SHP77 (cell line): ENCODE measurements around the gene ALX3.
A peak's percentile ranks its signal among the peaks of the same experiment; 100 is the strongest.

Experiments used
- DNase-seq, 2 experiments: peaks; one replicate each; lab custom pipeline; 2025; lab: John Stamatoyannopoulos, UW

ALX3 gene

DNA sequence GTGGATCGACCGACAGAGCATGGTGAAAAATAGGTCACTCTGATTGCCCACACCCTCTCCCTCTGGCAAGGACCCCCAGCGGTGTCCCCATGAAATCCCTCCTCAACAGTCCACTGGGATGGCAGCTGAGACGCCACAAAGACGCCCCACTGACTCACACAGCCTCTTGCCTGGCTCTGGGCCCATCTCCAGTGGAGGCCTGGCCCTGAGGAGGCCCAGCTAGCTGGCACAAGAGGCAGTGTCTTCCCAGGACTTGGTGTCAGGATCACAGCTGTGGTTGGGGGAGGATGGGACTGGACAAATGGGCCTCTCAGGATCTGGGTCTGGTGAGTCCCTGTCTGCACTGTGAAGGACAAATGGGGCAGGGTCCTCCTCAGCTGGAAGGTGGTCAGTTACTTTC, 4.6 kb downstream of the ALX3 start:
- no peak for DNase-seq

DNA sequence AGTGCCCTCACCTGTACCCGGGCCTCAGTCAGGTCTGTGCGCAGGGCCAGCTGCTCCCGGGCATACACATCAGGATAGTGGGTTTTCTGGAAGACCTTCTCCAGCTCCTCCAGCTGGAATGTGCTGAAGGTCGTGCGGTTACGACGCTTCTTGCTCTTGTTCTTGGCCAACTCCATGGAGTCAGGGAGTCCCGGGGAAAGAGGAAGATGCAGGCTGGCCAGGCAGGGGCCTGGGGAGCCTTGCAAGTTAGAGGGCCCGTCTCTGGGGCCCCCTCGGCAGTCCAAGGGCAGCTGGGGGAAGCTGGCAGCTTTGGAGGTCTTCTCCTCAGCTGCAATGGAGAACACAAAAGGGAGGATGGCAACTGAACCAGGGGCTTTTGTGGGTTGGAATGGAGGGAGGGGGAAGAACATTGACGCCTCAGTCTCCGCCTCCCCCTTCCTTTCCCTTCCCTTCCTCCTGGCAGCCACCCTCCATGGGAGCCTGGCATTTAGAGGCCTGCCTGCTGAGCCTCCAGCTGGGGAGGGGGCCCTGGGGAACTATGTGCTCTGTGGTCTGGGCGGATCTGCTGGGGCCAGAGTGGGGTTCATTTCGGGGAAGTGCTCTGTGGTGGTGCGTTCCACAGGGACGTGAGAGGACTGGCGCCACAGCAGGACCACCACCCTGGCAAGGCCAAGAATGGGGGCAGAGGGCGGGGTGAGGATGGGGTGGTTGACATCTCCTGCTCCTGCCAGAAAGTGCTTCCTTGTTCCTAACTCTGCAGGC, 5.7 kb downstream of the ALX3 start:
- DNase-seq = no peak

DNA sequence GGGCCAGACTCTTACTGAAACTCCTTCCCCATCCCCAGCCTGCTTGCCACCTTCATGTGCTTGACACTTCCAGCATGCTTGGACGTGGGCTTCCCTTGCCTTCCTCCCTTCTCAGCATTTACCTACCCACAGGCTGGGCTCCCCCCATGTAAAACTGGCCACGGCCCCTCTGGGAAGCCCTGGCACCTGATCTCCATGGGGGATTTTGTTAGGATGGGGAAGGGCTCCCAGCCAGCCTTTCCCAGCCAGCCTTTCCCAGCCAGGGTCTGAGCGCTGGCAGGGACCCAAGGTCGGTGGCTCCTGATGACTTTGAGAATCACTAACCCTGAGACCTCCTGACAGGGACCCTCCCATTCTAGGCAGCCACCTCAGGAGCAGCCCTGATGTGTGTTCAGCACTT, 6.7 kb downstream of the ALX3 start:
- no peak for DNase-seq

DNA sequence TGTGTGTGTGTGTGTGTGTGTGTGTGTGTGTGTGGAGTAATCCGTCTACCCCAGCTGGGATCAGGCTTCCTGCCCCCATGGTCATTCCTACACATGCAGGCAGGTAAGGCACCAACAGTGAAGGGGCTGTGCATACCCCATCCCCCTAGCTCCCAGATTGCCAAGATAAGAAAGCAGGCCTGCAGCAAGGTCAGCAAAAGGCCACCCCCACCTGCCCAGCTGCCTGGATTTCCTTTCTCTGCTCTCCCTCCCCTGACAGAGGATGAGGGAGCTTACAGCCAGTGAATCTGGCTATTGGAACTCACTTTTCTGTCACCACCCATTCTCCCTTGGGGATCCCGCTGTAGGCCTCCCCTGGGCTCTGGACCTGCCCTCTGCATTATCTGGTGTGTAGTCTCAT, 7.9 kb downstream of the ALX3 start:
- DNase-seq = no peak

DNA sequence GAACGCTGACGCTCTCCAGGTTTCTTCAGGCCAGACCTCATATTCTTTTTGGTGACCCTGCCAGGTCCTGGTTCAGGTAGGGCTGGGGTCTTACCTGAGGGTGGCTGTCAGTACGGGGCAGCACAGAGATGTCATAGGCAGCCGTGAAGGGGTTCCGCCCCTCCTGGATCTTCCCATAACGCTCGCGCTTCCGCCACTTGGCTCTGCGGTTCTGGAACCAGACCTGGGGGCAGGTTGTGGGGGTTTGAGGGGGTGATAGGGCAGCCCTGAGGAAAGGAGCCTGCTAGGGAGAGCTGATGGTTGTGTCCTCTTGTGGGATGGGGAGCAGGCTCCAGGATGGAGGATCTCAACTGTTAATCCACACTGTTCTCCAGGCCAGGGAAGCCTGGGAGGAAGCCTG, 9.1 kb downstream of the ALX3 start:
- no peak for DNase-seq

DNA sequence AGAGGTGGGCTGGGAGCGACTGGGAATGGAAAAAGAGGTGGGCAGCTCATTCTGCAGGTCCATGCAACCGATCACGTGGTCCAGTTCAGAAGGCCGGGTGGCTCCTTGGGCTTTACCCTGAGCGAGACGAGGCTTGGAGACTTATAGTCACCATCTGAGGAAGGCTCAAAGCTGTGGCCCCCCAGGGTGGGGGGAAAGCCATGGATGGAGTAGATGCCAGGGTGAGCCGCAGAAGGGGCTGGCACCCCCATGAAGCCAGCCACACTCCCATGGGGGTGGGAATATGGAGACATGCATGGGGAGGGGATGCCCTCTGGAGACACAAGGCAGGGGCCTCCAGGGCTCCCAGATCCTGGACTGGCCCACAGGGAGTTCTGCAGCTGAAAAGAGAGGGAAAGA, 9.8 kb downstream of the ALX3 start:
- DNase-seq = no peak

DNA sequence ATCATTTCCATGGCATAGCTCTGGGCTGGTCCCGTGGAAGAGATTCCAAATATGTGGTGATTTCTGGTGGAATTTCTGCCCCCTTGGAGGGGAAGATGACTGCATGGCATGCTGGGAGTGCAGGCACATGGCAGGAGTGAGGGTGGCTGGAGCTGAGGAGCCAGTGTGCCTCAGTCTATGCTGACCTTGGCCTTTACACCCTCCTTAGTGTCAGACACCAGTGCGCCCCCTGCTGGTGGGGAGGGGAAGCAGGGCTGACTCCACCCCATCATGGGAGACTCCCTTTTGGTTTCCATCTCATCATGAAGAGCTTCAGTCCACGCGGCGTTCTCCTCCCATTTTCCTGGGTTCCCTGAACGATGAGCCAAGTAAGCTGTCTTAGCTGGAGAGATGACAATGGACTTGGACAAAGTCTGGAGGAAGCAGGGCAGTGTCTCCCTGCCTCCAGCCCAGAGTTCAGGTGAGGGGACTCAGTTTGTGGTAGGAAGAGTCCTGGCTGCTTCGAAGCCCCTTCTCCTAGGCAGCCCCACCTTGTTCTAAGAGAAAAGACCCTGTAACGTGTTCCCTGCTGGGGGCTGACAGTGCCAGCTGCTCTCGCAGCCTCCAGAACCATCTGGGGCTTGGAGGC, 10.3 kb downstream of the ALX3 start:
- peak in 1 of 2 experiments; percentile 20 for DNase-seq

DNA sequence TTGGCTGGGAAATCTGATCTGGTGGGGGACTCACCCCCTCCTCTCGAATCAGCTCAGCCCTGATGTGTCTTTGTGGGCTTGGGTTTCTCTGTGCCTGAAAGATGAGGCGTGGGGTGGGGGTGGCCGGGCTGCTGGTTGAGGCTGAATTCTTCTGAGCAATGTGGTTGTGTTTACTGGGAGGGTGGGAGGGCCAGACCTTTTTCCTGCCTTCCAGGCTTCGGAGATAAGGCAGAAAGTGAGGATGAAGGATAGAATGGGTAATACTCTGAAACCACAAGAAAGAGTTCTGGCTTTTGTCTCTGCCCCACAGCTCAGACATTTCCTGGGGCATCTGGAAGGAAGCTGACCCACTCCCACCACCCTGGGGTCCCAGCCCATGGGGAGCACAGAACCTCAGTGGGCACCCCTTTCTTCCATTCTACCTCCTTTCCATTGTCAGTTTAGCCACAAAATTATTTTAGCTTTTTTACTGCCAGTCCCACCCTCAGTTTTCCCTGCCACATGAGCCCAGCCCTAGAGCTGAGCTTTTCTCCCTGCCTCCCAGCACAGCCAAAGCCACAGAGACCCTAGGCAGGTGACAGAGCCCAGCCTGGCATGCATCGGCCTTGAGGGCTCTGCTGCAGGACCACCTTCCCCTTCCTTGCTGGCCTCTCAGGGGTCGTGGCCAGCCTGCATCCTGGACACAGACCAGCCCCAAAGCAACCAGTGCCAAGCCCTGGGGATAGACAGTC, 11.2 kb downstream of the ALX3 start:
- no peak for DNase-seq

DNA sequence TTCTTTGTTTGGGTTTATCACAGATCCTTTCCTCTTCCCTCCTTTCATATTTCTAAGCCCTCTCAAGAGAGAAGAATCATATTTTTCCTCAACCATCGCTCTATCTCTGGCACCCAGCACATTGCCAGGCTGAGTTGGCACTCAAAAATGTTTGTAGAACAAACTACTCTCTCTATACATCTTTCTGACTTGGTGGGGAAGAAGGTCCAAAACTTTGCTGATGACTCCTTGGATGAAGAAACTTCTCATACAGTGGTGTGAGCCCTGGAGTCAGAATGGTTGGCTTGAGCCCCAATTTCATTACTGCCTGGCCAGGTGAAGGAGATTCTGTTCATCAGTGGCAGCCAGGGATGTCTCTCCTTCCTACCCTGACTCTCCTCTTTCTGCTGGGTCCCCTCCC, 11.9 kb downstream of the ALX3 start:
- no peak for DNase-seq

DNA sequence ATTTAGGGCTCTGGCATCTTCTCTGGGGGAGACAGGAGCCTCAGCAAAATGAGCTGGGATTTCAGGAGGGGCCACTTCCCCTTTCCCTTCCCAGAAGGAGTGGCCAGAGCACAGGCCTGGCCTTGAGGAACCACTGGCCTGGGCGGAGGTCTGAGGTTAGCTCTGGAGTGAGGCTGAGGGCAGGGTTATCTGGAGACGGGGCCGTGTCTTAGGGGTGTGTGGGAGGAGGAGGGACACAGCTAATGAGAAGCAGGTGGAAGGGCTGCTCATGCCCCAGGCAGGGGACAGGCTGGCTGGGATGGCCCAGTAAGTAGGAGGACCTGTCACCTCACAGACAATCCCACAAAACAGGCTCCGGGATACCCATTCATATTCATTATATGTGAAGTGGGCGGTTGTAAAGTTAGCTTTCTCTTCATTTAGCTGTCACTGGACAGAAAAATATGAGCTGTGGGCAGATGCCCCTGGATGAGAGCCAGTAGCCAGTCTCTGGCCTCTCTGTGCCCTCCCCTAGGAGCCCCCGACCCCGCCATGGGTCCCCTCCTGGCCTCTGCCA, 12.4 kb downstream of the ALX3 start:
- no peak for DNase-seq

DNA sequence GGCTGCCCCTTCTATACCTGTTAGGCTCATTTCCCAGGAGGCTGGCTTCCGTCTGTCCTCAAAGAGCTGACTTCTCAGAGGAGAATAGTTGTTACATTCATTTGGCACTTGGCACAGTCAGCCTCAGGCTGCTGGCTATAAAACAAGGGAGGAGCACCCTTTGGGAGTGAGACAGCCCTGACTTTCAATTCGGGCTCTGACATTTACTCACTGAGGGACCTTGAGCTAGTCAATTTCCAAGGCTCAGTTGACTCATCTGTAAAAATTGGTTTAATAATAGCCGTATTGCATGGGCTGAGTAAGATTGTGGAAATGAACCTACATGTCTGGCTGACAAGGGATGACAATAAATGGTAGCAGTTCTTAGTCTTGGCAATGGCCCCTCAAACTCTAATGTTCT, 13.7 kb downstream of the ALX3 start:
- no peak for DNase-seq

DNA sequence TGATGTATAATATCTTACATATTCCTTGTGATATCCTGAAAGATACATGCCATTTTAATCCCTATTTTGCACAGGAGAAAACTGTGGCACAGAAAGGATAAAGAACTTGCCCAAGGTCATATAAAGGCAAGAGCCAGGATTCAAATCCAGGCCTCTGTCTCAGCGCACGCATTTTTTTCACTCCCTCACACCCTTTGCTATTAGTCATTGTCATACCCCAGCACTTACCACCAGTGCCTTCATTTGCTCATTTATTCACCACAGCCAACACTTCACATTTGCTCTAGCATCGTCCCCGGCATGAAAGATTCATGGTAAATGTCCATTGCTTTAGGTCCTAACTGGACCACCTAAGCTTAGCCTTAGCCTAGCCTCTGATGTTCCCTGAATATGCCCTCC, 14.2 kb downstream of the ALX3 start:
- DNase-seq = no peak

DNA sequence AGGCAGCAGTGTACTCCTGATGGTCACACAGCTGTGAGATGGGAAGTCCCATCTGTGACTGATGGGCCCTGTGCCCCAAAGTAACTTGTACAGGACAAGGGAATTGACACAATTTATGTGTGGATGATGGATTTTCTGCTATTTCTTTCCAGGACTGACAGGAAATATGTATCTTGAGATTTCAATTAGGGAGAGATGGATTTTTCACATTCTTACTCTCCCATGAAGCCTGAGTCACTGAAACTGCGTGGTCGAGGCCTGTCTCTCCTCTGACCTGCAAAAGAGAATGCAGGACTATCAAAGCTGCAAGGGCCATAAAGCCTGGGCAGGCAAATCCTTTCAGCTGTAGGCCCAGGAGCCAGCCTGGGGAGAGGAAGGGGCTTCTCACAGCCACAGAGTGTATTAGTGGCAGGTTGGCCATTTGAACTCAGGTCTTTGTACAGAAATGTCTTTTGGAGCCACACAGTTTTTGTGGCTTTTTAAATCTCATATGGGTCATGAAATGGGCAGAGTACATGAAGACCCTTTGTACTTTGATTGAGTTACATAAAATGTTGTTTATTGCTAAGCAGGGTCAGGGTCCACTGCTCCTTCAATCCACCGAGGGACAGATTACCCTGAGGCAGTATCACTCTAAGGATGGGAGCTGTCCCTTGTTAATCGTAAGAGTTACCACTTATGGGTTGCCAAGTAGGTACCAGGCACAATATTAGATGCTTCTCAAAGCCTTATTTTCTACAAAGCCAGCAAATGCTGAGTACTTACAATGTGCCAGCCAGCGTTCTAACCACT, 14.8 kb downstream of the ALX3 start:
- no peak for DNase-seq

DNA sequence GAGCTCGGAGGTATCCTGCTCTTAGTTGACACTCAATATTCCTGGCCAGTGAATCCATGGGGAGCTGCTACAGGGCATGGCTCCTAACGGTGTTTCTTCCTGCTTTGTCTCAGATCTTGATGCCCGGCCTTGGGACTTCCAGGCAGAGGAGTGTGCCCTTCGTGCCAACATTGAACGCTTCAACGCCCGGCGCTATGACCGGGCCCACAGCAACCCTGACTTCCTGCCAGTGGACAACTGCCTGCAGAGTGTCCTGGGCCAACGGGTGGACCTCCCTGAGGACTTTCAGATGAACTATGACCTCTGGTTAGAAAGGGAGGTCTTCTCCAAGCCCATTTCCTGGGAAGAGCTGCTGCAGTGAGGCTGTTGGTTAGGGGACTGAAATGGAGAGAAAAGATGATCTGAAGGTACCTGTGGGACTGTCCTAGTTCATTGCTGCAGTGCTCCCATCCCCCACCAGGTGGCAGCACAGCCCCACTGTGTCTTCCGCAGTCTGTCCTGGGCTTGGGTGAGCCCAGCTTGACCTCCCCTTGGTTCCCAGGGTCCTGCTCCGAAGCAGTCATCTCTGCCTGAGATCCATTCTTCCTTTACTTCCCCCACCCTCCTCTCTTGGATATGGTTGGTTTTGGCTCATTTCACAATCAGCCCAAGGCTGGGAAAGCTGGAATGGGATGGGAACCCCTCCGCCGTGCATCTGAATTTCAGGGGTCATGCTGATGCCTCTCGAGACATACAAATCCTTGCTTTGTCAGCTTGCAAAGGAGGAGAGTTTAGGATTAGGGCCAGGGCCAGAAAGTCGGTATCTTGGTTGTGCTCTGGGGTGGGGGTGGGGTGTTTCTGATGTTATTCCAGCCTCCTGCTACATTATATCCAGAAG, 16.7 kb downstream of the ALX3 start:
- DNase-seq = peak in 1 of 2 experiments; percentile 13

DNA sequence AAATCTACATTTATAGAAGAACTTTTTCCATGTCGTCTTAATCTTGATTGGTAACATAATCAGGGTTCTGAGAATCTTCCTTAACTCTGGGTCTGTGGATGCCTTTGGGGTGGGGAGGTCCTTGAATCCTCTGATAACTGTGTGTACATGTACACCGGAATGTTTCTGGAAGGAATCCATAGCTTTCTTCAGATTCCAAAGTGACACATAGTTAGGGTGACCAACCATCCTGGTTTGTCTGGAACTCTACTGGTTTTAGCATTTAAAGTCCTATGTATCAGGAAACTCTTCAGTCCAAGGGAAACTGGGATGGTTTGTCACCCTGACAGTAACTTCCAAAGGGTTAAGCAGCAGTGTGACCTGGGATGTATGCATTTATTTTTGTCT, 19.2 kb downstream of the ALX3 start:
- DNase-seq = no peak

DNA sequence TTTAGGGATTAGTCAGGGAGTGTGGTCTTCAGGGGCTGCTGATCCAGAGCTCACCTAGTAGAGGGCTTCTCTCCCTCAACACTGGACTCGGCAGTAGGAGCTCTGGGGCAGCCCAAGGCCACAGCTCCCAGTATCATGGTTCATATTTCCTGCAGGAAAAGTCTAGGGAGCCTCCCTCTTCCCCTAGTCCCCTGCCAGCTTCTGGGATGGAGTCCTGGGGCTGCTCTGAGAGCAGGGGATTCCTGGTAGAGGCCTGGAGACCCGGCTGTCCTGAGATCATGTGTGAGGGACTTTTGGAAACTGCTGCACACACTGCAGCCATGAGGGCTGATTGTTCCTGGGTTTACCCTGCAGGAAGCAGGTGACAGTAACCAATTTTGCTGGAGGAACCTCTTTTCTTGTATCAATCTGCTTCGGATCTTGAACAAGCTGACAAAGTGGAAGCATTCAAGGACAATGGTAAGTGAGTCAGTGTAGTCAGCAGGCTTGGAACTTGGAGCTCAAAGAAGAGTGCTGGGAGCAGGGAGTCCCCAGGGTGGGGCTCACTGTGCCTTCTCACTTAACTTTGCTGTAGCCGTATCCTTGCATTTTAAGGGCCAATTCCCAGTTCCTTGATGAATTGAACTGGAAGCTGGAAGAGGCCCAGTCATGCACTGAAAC, 19.7 kb downstream of the ALX3 start:
- DNase-seq = no peak

DNA sequence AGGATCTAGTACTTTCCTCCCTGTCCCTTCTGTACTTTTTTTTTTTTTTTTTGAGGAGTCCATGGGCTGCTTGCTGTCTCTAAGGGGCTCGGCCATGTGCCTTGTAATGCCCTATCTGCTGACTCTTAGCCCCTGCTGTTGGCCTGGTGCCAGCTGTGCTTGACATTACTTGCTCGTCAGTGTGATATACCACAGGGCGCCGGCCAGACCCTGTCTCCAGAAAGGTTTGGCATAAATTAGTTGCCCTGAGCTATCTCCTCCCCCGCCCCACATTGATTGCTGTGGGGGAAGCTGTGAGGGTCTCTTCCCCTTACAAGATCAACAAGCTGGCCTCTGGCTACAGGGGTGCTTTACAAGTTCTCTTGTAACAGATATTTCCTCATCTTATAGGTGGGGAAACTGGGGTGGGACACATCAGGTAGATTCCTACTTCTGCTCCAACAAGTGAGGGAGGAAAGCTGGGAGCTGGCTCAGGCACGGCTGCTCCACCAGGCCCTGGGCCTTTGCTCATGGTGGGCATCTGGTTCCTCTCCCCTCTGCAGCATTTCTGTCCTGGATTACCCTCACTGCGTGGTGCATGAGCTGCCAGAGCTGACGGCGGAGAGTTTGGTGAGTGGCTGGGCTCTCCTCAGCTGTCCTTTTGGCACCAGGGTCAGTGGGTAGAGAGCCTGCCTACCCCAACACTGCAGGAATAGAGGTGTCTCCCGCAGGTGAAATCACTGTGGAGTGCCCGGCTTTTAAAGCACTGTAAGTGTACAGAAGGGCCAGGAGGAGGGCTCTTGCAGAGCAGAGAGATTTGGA, 20.5 kb downstream of the ALX3 start:
- DNase-seq = no peak

DNA sequence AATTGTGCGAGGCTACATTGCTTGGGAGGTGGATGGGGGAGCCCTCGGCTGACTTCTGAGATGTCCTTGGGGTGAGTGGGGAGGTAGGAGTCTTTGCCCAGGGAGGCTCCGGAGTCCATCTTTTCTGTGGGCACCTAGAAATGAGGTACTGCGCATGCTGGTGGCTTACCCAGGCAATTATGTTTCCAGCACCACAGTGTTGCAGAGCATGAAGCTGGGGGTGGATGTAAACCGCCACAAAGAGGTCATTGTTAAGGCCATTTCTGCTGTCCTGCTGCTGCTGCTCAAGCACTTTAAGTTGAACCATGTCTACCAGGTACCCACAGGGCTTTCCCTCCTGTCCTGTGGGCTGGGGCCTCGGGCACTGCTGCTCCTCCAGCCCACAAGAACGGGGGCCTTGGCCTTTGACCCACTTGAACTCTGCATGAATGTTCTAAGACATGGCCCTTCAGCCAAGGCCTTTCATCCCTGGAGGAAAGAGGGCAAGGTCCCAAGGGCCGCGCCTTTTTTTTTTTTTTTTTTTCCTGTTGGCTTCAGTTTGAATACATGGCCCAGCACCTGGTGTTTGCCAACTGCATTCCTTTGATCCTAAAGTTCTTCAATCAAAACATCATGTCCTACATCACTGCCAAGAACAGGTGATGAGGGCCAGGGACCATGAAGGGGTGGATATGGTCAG, 21.4 kb downstream of the ALX3 start:
- no peak for DNase-seq

DNA sequence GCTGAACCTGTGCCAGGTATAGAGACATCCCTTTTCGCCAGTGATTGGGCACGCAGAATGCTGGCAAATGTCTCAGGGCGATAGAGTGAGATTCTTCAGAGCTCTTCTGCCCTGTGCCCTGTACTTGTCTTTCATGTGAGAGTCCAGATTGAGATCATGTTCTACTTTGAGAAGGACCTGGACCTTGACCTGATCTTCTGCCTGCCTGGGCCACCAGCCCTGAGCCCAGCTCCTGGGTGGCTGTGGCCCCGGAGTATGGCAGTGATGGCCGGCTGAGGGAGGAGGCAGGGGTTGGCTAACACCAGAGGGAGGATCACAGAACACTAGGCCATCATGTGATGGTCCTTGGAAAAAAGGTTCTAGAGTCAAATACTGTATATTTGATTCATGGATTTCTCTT, 22.2 kb downstream of the ALX3 start:
- DNase-seq = no peak
